Stimulated activated naive CD8-positive, alpha-beta T cell treated with anti-CD3 and anti-CD28 coated beads, Interleukin-15, Interleukin-2, amounts not matched to agents 100 U/mL and 50 U/mL, for 24 hours (primary cell): ENCODE data around the gene ELP2.
A peak's percentile ranks its signal among the peaks of the same experiment; 100 is the strongest.
"Not testable (repeated sequence)": the region's sequence is repeated elsewhere in the genome, so short reads cannot be mapped to it uniquely, and the experiment has no call there.

Experiments
- ATAC-seq: fragments of 150-1000 bp; cut with Tn5 transposase; one replicate; pipeline ENCODE4 v1.10.0; 2021
- DNase-seq: peaks from one replicate; pipeline ENCODE4 v3.0.0; 2021

The ELP2 gene

DNA sequence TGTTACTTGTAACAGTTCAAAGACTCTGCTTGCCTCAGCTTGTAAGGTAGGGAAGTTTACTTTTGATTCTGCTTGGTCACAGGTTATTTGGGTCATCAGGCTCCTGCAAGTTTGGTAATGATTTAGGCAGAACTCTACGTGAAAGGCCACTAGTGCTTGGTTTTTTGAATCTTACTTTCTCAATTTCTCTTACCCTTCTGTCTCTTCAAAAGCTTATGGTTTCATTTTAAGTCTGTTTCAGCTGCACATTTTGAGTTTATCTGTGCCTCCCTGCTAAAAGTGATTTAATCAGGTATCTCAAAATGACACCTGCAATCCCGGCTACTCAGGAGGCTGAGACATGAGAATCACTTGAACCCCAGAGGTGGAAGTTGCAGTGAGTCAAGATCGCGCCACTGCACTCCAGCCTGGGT, 31.3 kb downstream of the ELP2 start:
- DNase-seq (no peak), ATAC-seq (no peak)

DNA sequence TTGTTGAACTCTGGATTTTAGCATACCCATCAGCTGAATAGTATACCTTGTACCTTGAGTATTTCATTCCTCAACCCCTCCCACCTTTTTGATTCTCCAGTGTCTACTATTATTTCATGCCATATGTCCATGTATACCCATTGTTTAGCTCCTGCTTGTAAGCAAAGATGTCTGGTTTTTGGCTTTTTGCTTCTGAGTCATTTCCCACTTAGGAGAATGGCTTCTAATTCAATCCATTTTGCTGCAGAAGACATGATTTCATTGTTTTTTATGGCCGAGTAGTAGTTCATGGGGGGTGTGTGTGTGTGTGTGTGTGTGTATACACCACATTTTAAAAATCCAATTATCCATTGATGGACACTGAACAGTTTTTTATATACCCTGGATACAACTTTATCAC, 33.3 kb downstream of the ELP2 start:
- ATAC-seq = no peak
- DNase-seq = no peak

- DNase-seq = no peak
- no peak for ATAC-seq
These were observed 38.1 kb downstream of the ELP2 start for GRCh38 chr18:36167692-36168218.

- not testable (repeated sequence) for ATAC-seq, DNase-seq
These were observed 38.6 kb downstream of the ELP2 start for GRCh38 chr18:36168296-36168695.

DNA sequence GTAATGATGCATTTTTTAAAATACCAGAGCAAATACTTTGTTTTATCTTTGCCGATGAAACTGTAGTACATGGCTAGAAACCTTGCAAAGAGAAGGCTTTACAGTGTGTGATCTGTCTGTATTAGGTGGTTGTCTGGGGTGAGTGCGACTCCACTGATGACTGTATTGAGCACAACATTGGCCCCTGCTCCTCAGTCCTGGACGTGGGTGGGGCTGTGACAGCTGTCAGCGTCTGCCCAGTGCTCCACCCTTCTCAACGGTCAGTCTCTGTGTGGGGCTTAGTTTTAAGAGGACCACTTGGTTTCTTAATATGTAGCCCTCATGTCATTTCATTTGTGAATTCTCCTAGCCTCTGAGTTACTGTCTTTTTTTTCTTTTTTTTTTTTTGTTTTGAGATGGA, 40.2 kb downstream of the ELP2 start:
- ATAC-seq = no peak
- no peak for DNase-seq

DNA sequence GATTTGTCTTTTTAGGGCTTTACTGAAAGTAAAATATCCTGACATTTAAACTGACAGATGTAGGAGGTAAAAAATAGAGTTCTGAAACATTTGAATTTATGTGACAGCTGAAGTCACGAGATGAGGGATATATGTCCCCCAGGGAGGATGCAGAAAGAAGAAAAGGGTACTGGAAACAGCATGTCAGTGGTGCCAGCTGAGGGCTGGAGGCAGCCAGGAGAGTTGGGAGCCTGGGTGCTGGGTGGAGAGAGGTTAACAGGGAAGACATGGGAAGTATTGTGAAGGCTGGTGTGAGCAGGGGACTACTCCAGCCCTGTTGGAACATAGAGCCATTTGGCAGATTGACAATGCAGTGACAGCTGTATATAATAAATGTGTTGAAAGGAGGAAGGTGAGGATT, 45.8 kb downstream of the ELP2 start:
- DNase-seq (no peak), ATAC-seq (no peak)

- DNase-seq = no peak
- no peak for ATAC-seq
These were observed 46.5 kb downstream of the ELP2 start for GRCh38 chr18:36176177-36176584.

DNA sequence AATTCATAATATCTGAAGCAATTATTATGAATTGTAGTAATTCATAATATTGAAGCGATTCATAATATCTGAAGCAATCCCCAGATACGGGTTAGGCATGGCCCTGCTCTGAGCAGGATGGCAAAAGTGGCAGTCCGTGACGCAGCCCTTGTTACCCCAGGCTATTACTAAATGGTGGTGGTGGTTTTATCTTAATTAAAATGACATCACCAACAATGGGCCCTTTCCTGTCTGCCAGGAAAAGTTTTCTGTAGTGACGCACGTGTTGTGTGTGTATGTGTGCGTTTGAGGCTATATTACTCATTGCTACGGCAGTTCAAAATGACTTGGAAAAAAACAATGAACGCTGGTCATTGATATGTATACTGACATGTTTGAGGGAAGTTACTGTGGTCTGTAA, 47.0 kb downstream of the ELP2 start:
- DNase-seq = no peak
- ATAC-seq = no peak

- ATAC-seq = no peak
- DNase-seq = no peak
These were observed 48.2 kb downstream of the ELP2 start for GRCh38 chr18:36177913-36178312.

GRCh38 chr18:36179562-36180355, 50.1 kb downstream of the ELP2 start:
- DNase-seq = no peak
- no peak for ATAC-seq

GRCh38 chr18:36181441-36181840, 51.7 kb downstream of the ELP2 start:
- no peak for DNase-seq

GRCh38 chr18:36181898-36182506, 52.3 kb downstream of the ELP2 start:
- DNase-seq = no peak
- ATAC-seq = no peak

More at GRCh38 chr18:36181441-36181840, 51.7 kb downstream of the ELP2 start:
- no peak for ATAC-seq

- DNase-seq (no peak), ATAC-seq (no peak)
These were observed 53.3 kb downstream of the ELP2 start for GRCh38 chr18:36183033-36183432.

DNA sequence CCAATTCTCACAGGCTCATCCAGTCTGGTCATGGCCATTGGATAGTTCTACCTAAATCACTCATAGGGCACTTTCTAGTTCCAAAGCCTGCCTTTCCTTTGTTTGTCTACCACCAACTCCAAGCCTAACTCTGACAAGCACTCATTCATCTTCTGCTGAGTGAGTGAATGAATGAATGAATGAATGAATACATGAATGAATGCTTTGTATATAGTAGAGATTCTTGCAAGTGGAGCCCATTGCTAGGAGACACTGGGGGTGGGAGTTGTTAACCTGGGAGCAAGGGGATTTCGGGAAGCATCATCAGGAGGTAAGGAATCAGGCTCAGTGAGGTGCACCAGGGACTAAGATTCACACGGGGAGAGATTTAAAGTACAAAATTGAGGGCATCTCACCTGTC, 54.3 kb downstream of the ELP2 start:
- no peak for DNase-seq
- ATAC-seq = no peak

GRCh38 chr18:36185157-36185556, 55.5 kb downstream of the ELP2 start:
- ATAC-seq = no peak
- DNase-seq = no peak

DNA sequence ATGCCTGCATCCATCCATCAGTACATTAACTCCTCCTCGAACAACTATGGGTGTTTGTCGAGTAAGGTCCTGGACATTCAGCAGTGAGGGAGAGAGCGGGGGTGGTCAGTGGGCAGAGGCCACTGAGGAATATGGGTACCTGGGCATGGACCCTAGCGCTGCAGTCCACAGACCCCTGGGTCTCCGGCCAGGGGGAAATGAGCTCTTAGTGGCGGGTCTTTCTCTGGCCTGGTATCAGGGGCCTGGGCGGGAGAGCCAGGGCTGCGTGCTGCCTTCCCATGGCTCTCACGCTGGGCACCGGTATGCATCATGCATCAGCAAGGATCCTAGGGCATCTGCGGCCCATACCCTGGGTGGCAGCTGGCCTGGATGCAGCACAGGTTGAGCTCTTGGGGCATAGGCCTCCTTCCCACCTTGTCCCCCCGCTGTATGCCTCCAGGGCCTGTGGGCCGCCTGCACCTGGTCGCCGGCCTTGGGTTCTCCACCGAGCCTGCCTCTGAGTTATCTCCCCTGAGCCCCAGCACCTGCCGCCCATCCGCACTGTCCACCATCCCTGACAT, 56.3 kb downstream of the ELP2 start:
- no peak for DNase-seq
- ATAC-seq = no peak

- DNase-seq (peak; percentile 25), ATAC-seq (no peak)
These were observed 56.9 kb downstream of the ELP2 start for GRCh38 chr18:36186461-36187192.

- peak; percentile 74 for ATAC-seq
- peak; percentile 58 for DNase-seq
These were observed 57.6 kb downstream of the ELP2 start, which contains the start of gene MOCOS for GRCh38 chr18:36187193-36187825. TSS of gene MOCOS (plus strand) at chr18:36187497. CDS start at chr18:36187540, 43 bp downstream.

GRCh38 chr18:36187826-36188721, 58.4 kb downstream of the ELP2 start:
- no peak for ATAC-seq
- no peak for DNase-seq

DNA sequence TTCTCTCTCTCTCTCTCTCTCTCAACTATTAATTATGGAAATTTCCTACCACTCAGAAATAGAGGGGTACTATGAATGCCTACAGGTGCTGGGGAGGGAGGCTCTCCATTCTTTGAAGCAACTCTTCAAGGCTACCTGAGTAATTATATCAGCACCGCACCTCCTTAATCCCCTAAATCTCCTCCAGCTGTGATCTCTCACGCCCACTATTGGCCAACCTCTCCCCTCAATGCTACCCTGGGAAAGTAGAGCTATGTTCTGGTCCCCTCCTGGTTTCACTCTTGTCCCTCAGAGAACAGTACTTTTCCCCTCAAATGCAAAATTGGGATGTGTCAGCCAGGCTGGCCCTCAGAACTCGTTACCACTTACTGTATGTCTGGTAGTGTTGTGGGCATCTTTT, 59.2 kb downstream of the ELP2 start:
- no peak for ATAC-seq
- DNase-seq = no peak

DNA sequence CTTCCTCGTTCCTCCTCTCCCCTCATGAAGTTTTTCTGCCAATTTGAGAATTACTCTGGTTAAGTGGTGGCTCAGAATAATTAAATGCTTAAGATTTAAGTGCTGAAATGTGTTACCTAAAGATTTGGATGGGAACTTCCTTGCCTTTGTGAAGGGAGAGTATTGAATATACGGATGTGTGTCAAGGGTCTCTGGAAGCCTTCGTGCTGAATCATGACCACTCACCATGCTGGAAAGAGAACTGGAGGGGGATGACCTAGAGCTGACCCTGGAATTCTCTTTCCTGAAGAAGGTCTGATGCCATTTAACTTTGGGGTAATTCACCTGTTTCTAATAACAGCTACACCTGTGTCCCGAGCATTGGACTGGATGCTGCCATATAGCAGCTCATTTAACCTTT, 59.8 kb downstream of the ELP2 start:
- ATAC-seq = no peak
- DNase-seq = no peak
